ENCODE results near the gene HINFP.

- TF ChIP-seq RFX5 (IDR thresholded peaks at IDR 0.05; ENCODE audit: borderline replicate concordance, low read depth, low read length) (no peak), POLR2A (IDR thresholded peaks at IDR 0.05; ENCODE audit: control extremely low read depth in 1 of 2, low read depth in 2 of 2, low read length in 2 of 2) (no peak), MAFK (IDR thresholded peaks at IDR 0.05; ENCODE audit: low read depth, low read length) (no peak), CEBPB (IDR thresholded peaks at IDR 0.05; ENCODE audit: low read depth, low read length) (no peak), SP1 (IDR thresholded peaks at IDR 0.05; ENCODE audit: low read depth, low read length) (no peak), SRF (IDR thresholded peaks at IDR 0.05; ENCODE audit: low read depth, low read length) (no peak), EGR1 (IDR thresholded peaks at IDR 0.05; ENCODE audit: borderline replicate concordance, low read depth, low read length) (no peak), EP300 (IDR thresholded peaks at IDR 0.05; ENCODE audit: borderline replicate concordance in 1 of 2, low read depth in 2 of 2, low read length in 2 of 2) (no peak), RAD21 (IDR thresholded peaks at IDR 0.05 in 1 of 2, conservative IDR thresholded peaks at IDR 0.05 in 1 of 2; ENCODE audit: low read depth in 2 of 2, low read length in 2 of 2) (no peak), BCL11A (IDR thresholded peaks at IDR 0.05; ENCODE audit: low read depth in 2 of 2, low read length in 2 of 2) (no peak), MAX (IDR thresholded peaks at IDR 0.05) (no peak), SIN3A (conservative IDR thresholded peaks at IDR 0.05 in 1 of 2, IDR thresholded peaks at IDR 0.05 in 1 of 2; ENCODE audit: low read depth in 1 of 2, low read length in 2 of 2) (no peak)
- TF ChIP-seq, protein P1, sequence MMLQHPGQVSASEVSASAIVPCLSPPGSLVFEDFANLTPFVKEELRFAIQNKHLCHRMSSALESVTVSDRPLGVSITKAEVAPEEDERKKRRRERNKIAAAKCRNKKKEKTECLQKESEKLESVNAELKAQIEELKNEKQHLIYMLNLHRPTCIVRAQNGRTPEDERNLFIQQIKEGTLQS (IDR thresholded peaks at IDR 0.05; ENCODE audit: insufficient read depth, low read depth, low read length), result no peak
- TF ChIP-seq, protein P2, sequence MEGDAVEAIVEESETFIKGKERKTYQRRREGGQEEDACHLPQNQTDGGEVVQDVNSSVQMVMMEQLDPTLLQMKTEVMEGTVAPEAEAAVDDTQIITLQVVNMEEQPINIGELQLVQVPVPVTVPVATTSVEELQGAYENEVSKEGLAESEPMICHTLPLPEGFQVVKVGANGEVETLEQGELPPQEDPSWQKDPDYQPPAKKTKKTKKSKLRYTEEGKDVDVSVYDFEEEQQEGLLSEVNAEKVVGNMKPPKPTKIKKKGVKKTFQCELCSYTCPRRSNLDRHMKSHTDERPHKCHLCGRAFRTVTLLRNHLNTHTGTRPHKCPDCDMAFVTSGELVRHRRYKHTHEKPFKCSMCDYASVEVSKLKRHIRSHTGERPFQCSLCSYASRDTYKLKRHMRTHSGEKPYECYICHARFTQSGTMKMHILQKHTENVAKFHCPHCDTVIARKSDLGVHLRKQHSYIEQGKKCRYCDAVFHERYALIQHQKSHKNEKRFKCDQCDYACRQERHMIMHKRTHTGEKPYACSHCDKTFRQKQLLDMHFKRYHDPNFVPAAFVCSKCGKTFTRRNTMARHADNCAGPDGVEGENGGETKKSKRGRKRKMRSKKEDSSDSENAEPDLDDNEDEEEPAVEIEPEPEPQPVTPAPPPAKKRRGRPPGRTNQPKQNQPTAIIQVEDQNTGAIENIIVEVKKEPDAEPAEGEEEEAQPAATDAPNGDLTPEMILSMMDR (IDR thresholded peaks at IDR 0.05; ENCODE audit: control extremely low read depth in 1 of 3, insufficient read depth in 1 of 3, low read depth in 1 of 3, low read length in 3 of 3), result no peak
Measured at GRCh38 chr11:119180729-119181676, 59.6 kb downstream of the HINFP start.

All from H1 (cell line).